A549 treated with CORT108297 at 1 μM for 4 hours (cell line): Measurements from ENCODE around the gene HSFX2. TPM values are rescaled to one million over a fixed set of nuclear protein-coding genes. Genes with fewer than 3 reads are reported as not detected.

Source experiments
- total RNA-seq: library from RNA; stranded (reverse); fragments of 200-300 nt; extraction: Qiagen RNA extraction; gene quantifications from 5 replicates; pipeline ENCODE4 v1.2.3, GENCODE V29; 2022

Gene HSFX2
- 0.07 to 0.11 TPM in 2 of 5 replicates, not detected in the others for total RNA-seq

DNA sequence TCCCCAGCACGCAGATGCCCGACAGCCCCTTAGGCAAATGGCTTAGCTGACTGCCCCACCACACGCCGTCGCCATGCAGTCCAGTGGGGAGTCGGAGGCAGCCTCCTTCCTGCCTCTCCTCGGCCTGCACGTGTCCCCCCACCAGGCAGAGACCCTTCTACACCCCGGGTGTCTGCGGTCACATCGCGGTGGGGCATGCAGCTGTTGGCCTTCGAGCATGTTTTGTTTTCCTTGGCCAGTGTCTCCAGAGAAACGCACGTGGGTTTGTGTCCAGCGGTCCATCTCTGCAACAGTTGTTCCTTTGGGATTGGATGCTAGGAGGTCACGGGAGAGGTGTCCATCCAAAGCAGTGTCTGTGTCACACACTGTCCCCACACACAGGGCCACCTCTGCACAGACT lies at the start of gene HSFX2:
TSS of gene HSFX2 (minus strand) at position 101 of the 400 bp plus-strand sequence. CDS start 614 bp downstream, outside the sequence.

GRCh38 chrX:149631234-149632165 lies 36.4 kb upstream of the HSFX2 start, which contains the start of gene TMEM185A:
Gene TMEM185A, minus strand, starts transcription at chrX:149631792. Its CDS starts 212 bp downstream, at chrX:149631580.

GRCh38 chrX:149587359-149587758 lies 7.8 kb downstream of the HSFX2 start, which contains the start of gene MAGEA9B:
Gene MAGEA9B, minus strand, starts transcription at chrX:149587459. Its CDS starts 4,280 bp downstream, at chrX:149583179.

DNA sequence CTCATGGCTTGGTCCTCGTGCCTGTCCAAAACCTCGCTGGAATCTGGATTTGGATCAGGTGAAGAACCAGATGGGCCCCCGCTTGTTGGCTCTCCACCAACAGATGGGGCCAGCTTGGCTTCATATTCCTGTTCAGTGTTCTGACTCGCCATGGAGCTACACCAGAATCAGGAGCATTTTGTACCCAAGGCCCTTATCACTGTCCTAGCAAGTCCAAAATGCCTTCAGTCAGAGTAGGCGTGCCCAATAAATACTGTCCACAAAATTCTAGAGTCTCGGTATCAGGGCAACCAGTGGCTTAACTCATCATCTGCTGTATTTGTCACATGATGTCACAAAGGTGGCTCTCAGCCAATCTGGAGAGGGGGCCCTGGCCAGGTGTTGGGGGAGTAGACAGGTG lies 45.4 kb downstream of the HSFX2 start, which contains the start of gene HSFX3:
TSS of gene HSFX3 (minus strand) at position 224 of the 400 bp plus-strand sequence. CDS start at position 152, 72 bp downstream.

Other genes starting within 250 kb of the HSFX2 start
- gene IDS, start 90.0 kb downstream of the HSFX2 start, total RNA-seq, result 89.4 to 114 TPM (median 107 TPM) in 5 replicates
- 20.5 to 22.6 TPM (median 21.2 TPM) in 5 replicates for gene EOLA1, start 54.3 kb downstream of the HSFX2 start, total RNA-seq
- not detected in 5 replicates for gene HSFX3, start 45.4 kb downstream of the HSFX2 start, total RNA-seq
- gene MAGEA9B, start 7.9 kb downstream of the HSFX2 start, total RNA-seq, result not detected in 5 replicates
- gene TMEM185A, start 36.5 kb upstream of the HSFX2 start, total RNA-seq, result 25.4 to 28.4 TPM (median 28.2 TPM) in 5 replicates
- gene MAGEA11, start 116.7 kb upstream of the HSFX2 start, total RNA-seq, result 0.07 TPM in 1 of 5 replicates, not detected in the others
- gene HSFX1, start 178.8 kb upstream of the HSFX2 start, total RNA-seq, result 0.22 to 0.49 TPM (median 0.36 TPM) in 5 replicates
- not detected in 5 replicates for gene MAGEA9, start 186.6 kb upstream of the HSFX2 start, total RNA-seq